H9 (cell line): Measurements from ENCODE around the gene STK32B. TPM values are rescaled to one million over a fixed set of nuclear protein-coding genes. Genes with fewer than 3 reads are reported as not detected.

Experiments
- DNase-seq: peaks from one replicate; pipeline ENCODE4 v3.0.0-alpha.2; 2017
- H2AFZ ChIP-seq: one replicate; pipeline ENCODE4 v1.6.1; 2013; ENCODE audit warnings: mild to moderate bottlenecking, low read length, control low read depth, moderate library complexity
- H2AK5ac ChIP-seq: 2 replicates; pipeline ENCODE4 v1.6.1; 2013; ENCODE audit warnings: low read length, control low read depth, mixed read lengths; ENCODE audit not compliant: insufficient read length
- H2BK120ac ChIP-seq: one replicate; pipeline ENCODE4 v1.6.1; 2013; ENCODE audit warnings: low read depth, mild to moderate bottlenecking, low read length, control low read depth, inconsistent platforms; ENCODE audit not compliant: poor library complexity, severe bottlenecking
- H2BK12ac ChIP-seq: 2 replicates; pipeline ENCODE4 v1.6.1; 2013; ENCODE audit warnings: low read length, control low read depth, mixed read lengths, low read depth; ENCODE audit not compliant: insufficient read length
- H2BK15ac ChIP-seq: 2 replicates; pipeline ENCODE4 v1.6.1; 2013; ENCODE audit warnings: low read depth, low read length, control low read depth
- H2BK20ac ChIP-seq: one replicate; pipeline ENCODE4 v1.6.1; 2013; ENCODE audit warnings: low read depth, mild to moderate bottlenecking, low read length, control low read depth, inconsistent platforms; ENCODE audit not compliant: poor library complexity, severe bottlenecking
- H2BK5ac ChIP-seq: 2 replicates; pipeline ENCODE4 v1.6.1; 2013; ENCODE audit warnings: low read length, control low read depth, mixed read lengths; ENCODE audit not compliant: insufficient read length
- H3K14ac ChIP-seq: 2 replicates; pipeline ENCODE4 v1.6.1; 2013; ENCODE audit warnings: low read length, control low read depth; ENCODE audit not compliant: insufficient read depth
- H3K18ac ChIP-seq: 2 replicates; pipeline ENCODE4 v1.6.1; 2013; ENCODE audit warnings: low read depth, mild to moderate bottlenecking, mixed read lengths, low read length, control low read depth; ENCODE audit not compliant: insufficient read length
- H3K23ac ChIP-seq: 2 replicates; pipeline ENCODE4 v1.6.1; 2013; ENCODE audit warnings: low read length, control low read depth, mixed read lengths, low read depth; ENCODE audit not compliant: insufficient read length
- H3K23me2 ChIP-seq: 2 replicates; pipeline ENCODE4 v1.6.1; 2013; ENCODE audit warnings: low read depth, mild to moderate bottlenecking, mixed read lengths, low read length, control low read depth; ENCODE audit not compliant: insufficient read length, poor library complexity, severe bottlenecking
- H3K27ac ChIP-seq: 2 replicates; pipeline ENCODE4 v1.5.1; 2013; ENCODE audit warnings: low read length, control low read depth, mixed read lengths, low read depth; ENCODE audit not compliant: insufficient read length
- H3K27me3 ChIP-seq: 2 replicates; pipeline ENCODE4 v1.6.1; 2013; ENCODE audit warnings: low read length, control low read depth, inconsistent platforms; ENCODE audit not compliant: insufficient read depth
- H3K4ac ChIP-seq: 2 replicates; pipeline ENCODE4 v1.6.1; 2013; ENCODE audit warnings: low read depth, mild to moderate bottlenecking, control low read depth, inconsistent platforms, low read length, moderate library complexity
- H3K4me1 ChIP-seq: 2 replicates; pipeline ENCODE4 v1.6.1; 2013; ENCODE audit warnings: low read length, control low read depth, inconsistent platforms; ENCODE audit not compliant: insufficient read depth
- H3K4me2 ChIP-seq: 2 replicates; pipeline ENCODE4 v1.6.1; 2013; ENCODE audit warnings: low read length, control low read depth, mixed read lengths; ENCODE audit not compliant: insufficient read length, insufficient read depth
- H3K56ac ChIP-seq: 2 replicates; pipeline ENCODE4 v1.6.1; 2013; ENCODE audit warnings: low read depth, mild to moderate bottlenecking, mixed read lengths, low read length, control low read depth; ENCODE audit not compliant: insufficient read length
- H3K79me1 ChIP-seq: 2 replicates; pipeline ENCODE4 v1.6.1; 2013; ENCODE audit warnings: low read depth, mild to moderate bottlenecking, moderate library complexity, low read length, control low read depth, inconsistent platforms; ENCODE audit not compliant: insufficient read depth, poor library complexity, severe bottlenecking
- H3K79me2 ChIP-seq: 2 replicates; pipeline ENCODE4 v1.6.1; 2013; ENCODE audit warnings: low read length, control low read depth, inconsistent platforms; ENCODE audit not compliant: insufficient read depth
- H3K9ac ChIP-seq: 2 replicates; pipeline ENCODE4 v1.6.1; 2013; ENCODE audit warnings: low read length, control low read depth, mixed read lengths; ENCODE audit not compliant: insufficient read length; ENCODE audit errors: extremely low read depth
- H3K9me3 ChIP-seq: one replicate; pipeline ENCODE4 v1.6.1; 2013; ENCODE audit warnings: low read depth, low read length, inconsistent platforms; ENCODE audit not compliant: control insufficient read depth
- H3T11ph ChIP-seq: one replicate; pipeline ENCODE4 v1.6.1; 2013; ENCODE audit warnings: mild to moderate bottlenecking, low read length, control low read depth, inconsistent platforms
- H4K20me1 ChIP-seq: one replicate; pipeline ENCODE4 v1.6.1; 2013; ENCODE audit not compliant: control insufficient read depth, insufficient read length, insufficient read depth
- H4K5ac ChIP-seq: 2 replicates; pipeline ENCODE4 v1.6.1; 2013; ENCODE audit warnings: low read depth, mild to moderate bottlenecking, mixed read lengths, low read length, control low read depth; ENCODE audit not compliant: insufficient read length
- H4K8ac ChIP-seq: replicated peaks from 2 replicates; pipeline ENCODE4 v1.6.1; 2013; ENCODE audit warnings: low read length, control low read depth, mixed read lengths, low read depth; ENCODE audit not compliant: insufficient read length
- H4K91ac ChIP-seq: 2 replicates; pipeline ENCODE4 v1.6.1; 2013; ENCODE audit warnings: low read depth, mild to moderate bottlenecking, moderate library complexity, mixed read lengths, low read length, control low read depth; ENCODE audit not compliant: insufficient read length
- H3K27ac Mint-ChIP-seq, 3 experiments: 2 replicates in 2 of 3; 3 replicates in 1 of 3; pipeline ENCODE4 v1.8.0; 2020 to 2021; ENCODE audit warnings: mixed read lengths in 3 of 3, mild to moderate bottlenecking in 1 of 3, moderate library complexity in 1 of 3
- H3K27me3 Mint-ChIP-seq: 2 replicates; pipeline ENCODE4 v1.8.0; 2021; ENCODE audit warnings: low read depth, mild to moderate bottlenecking, moderate library complexity, mixed read lengths
- H3K36me3 Mint-ChIP-seq, 3 experiments: 2 replicates in 2 of 3; 3 replicates in 1 of 3; pipeline ENCODE4 v1.8.0; 2020 to 2021; ENCODE audit warnings: low read depth in 3 of 3, mixed read lengths in 3 of 3; ENCODE audit not compliant: insufficient read depth in 1 of 3
- H3K4me1 Mint-ChIP-seq, 2 experiments: 2 replicates each; pipeline ENCODE4 v1.8.0; 2020; ENCODE audit warnings: mixed read lengths in 2 of 2
- H3K4me3 Mint-ChIP-seq, 2 experiments: 2 replicates in 1 of 2; 3 replicates in 1 of 2; pipeline ENCODE4 v1.8.0; 2020 to 2021; ENCODE audit warnings: mild to moderate bottlenecking in 2 of 2, mixed read lengths in 2 of 2, moderate library complexity in 1 of 2
- H3K9me3 Mint-ChIP-seq, 2 experiments: 2 replicates in 1 of 2; 3 replicates in 1 of 2; pipeline ENCODE4 v1.8.0; 2020; ENCODE audit warnings: mild to moderate bottlenecking in 2 of 2, mixed read lengths in 2 of 2, moderate library complexity in 1 of 2
- WGBS: extraction: QIAGEN DNeasy Blood & Tissue Kit; methylation state at CpG from one replicate; pipeline ENCODE4 v1.1.7; 2013; ENCODE audit warnings: missing lambda C conversion rate, low lambda C conversion rate, mixed read lengths; ENCODE audit not compliant: insufficient read length; ENCODE audit errors: extremely low coverage; 5-methylcytosine and 5-hydroxymethylcytosine counted together
- total RNA-seq: library from RNA; stranded (reverse); gene quantifications from 2 replicates; pipeline ENCODE4 v1.2.1, GENCODE V29; 2021
- TF ChIP-seq, protein P1 (sequence below): fragments of 200-600 bp; sonication (generic); conservative IDR thresholded peaks from 3 replicates; pipeline ENCODE4 v1.8.0; 2021; ENCODE audit warnings: antibody characterized with exemption, mild to moderate bottlenecking

The STK32B gene
- total RNA-seq, 1 experiment from 2014 or later: 1.0 TPM

- Histone ChIP-seq H3K4me1 (no peaks in the 10 kb centered on the region), H3K23me2 (no peaks in the 10 kb centered on the region), H2BK15ac (no peak overlapping the region), H3K27ac (no peak overlapping the region), H3K4ac (no peak overlapping the region), H3K56ac (no peak overlapping the region), H2AK5ac (no peak overlapping the region), H3K4me2 (no peak overlapping the region), H4K91ac (no peak overlapping the region), H3K14ac (no peak overlapping the region), H4K8ac (no peak overlapping the region), H3T11ph (no peak overlapping the region), H2BK20ac (no peak overlapping the region), H4K20me1 (no peaks in the 10 kb centered on the region), H3K9me3 (no peaks in the 10 kb centered on the region), H3K79me1 (no peaks in the 10 kb centered on the region), H3K27me3 (no peaks in the 10 kb centered on the region), H3K79me2 (no peaks in the 10 kb centered on the region), H2BK5ac (no peak overlapping the region), H2BK12ac (no peak overlapping the region), H2BK120ac (no peak overlapping the region), H2AFZ (no peak overlapping the region), H3K18ac (no peak overlapping the region), H4K5ac (no peak overlapping the region), H3K9ac (no peak overlapping the region), H3K23ac (no peak overlapping the region)
- TF ChIP-seq, protein P1, sequence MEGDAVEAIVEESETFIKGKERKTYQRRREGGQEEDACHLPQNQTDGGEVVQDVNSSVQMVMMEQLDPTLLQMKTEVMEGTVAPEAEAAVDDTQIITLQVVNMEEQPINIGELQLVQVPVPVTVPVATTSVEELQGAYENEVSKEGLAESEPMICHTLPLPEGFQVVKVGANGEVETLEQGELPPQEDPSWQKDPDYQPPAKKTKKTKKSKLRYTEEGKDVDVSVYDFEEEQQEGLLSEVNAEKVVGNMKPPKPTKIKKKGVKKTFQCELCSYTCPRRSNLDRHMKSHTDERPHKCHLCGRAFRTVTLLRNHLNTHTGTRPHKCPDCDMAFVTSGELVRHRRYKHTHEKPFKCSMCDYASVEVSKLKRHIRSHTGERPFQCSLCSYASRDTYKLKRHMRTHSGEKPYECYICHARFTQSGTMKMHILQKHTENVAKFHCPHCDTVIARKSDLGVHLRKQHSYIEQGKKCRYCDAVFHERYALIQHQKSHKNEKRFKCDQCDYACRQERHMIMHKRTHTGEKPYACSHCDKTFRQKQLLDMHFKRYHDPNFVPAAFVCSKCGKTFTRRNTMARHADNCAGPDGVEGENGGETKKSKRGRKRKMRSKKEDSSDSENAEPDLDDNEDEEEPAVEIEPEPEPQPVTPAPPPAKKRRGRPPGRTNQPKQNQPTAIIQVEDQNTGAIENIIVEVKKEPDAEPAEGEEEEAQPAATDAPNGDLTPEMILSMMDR: no peak
- no peak overlapping the region; a peak in 1 of 5 replicates for H3K4me3 Mint-ChIP-seq
- no peak overlapping the region for H3K27ac Mint-ChIP-seq
- peaks cover 13% of the 10 kb centered on the region for H3K27me3 Mint-ChIP-seq
- WGBS: no CpG with 5 or more reads among the region's 3 CpGs
- DNase-seq: no peak
- H3K4me1 Mint-ChIP-seq: no peaks in the 10 kb centered on the region
- H3K36me3 Mint-ChIP-seq: no peaks in the 10 kb centered on the region; a peak in 3 of 7 replicates
- peaks cover 6% of the 10 kb centered on the region in 2 experiments; a peak in 4 of 5 replicates for H3K9me3 Mint-ChIP-seq
Measured at GRCh38 chr4:5330339-5330989, 279.2 kb downstream of the STK32B start.
